Activated naive CD8-positive, alpha-beta T cell treated with anti-CD3 and anti-CD28 coated beads, Interleukin-2, amount 50 U/mL, for 24 hours (primary cell): ENCODE results near the gene TTC7B.

Source experiments
- ATAC-seq: fragments of 150-1000 bp; cut with Tn5 transposase; one replicate; pipeline ENCODE4 v1.10.0; 2021
- DNase-seq: peaks from one replicate; pipeline ENCODE4 v3.0.0; 2021
- H3K27ac Mint-ChIP-seq: one replicate; pipeline ENCODE4 v1.8.0; 2021; ENCODE audit warnings: mild to moderate bottlenecking, mixed read lengths
- H3K27me3 Mint-ChIP-seq: one replicate; pipeline ENCODE4 v1.8.0; 2021; ENCODE audit warnings: mixed read lengths
- H3K36me3 Mint-ChIP-seq: one replicate; pipeline ENCODE4 v1.8.0; 2021; ENCODE audit warnings: low read depth, mixed read lengths
- H3K4me1 Mint-ChIP-seq: one replicate; pipeline ENCODE4 v1.8.0; 2021; ENCODE audit warnings: mixed read lengths
- H3K4me3 Mint-ChIP-seq: one replicate; pipeline ENCODE4 v1.8.0; 2021; ENCODE audit warnings: mild to moderate bottlenecking, moderate library complexity, mixed read lengths
- H3K9me3 Mint-ChIP-seq: one replicate; pipeline ENCODE4 v1.8.0; 2021; ENCODE audit warnings: mixed read lengths

Gene TTC7B

DNA sequence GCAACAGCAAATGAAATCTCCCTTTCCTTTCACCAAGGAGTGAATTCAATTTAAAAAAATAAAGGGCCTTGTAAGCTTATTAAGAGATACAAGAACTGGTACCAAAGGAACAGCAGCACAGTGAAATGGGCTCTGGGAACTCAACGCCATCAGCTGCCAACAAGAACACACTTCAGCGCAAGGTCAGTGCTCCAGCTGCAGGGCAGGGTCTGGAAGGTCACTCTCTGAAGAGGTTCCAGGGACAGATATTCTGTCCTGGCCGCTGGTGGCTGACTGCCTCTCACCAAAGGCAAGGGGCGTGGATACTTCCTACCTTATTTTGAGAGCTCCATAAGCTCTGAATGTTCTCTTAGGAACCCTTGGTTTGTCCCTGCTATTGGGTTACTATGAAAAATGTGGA, 232.8 kb downstream of the TTC7B start:
- Mint-ChIP-seq H3K9me3 (no peaks in the 10 kb centered on the region), H3K36me3 (no peaks in the 10 kb centered on the region), H3K4me3 (no peak overlapping the region), H3K4me1 (no peaks in the 10 kb centered on the region), H3K27me3 (no peaks in the 10 kb centered on the region), H3K27ac (no peak overlapping the region)
- ATAC-seq (no peak), DNase-seq (no peak)

DNA sequence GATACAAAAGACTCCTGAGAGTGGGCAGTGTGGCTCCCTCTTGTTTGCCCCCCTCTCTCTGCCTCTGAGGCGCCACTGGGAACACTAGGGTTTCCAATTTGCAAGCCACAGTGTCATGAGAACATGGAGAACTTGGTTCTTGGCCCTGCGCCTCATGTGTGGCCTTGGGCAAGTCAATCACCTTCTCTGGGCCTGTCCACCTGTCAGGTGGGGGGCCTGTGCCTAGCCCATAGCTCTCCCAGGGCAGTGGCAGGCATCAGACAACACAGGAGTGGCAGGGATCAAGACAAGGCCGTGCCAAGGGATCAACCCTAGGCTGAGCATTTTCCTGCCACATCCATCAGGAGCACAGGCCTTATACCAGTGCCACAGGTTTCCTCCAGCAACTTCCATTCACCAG, 234.1 kb downstream of the TTC7B start:
- no peak for DNase-seq
- no peaks in the 10 kb centered on the region for H3K9me3 Mint-ChIP-seq
- H3K36me3 Mint-ChIP-seq: no peaks in the 10 kb centered on the region
- no peaks in the 10 kb centered on the region for H3K4me1 Mint-ChIP-seq
- H3K27me3 Mint-ChIP-seq: no peaks in the 10 kb centered on the region
- ATAC-seq: no peak
- H3K27ac Mint-ChIP-seq: no peak overlapping the region
- no peak overlapping the region for H3K4me3 Mint-ChIP-seq

DNA sequence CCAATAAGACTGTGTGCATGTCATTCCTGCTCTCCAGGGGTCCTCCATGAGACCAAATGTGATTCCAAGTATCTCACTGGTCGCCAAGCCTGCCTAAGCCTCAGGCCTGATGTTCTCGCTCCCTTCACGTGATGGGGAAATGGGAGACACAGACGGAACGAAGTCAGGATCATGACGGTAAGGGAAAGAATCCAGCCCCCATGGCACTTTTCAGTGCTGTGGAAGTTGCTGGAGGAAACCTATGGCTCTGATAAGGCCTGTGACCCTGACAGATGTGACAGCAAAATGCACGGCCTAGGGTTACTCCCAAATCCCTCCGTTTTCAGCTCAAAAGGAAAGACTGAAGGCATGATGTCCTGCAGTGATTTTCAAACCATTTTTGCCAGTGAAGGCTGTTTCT, 234.5 kb downstream of the TTC7B start:
- ATAC-seq (no peak), DNase-seq (no peak)
- Mint-ChIP-seq H3K27ac (no peak overlapping the region), H3K4me1 (no peaks in the 10 kb centered on the region), H3K4me3 (no peak overlapping the region), H3K36me3 (no peaks in the 10 kb centered on the region), H3K27me3 (no peaks in the 10 kb centered on the region), H3K9me3 (no peaks in the 10 kb centered on the region)

DNA sequence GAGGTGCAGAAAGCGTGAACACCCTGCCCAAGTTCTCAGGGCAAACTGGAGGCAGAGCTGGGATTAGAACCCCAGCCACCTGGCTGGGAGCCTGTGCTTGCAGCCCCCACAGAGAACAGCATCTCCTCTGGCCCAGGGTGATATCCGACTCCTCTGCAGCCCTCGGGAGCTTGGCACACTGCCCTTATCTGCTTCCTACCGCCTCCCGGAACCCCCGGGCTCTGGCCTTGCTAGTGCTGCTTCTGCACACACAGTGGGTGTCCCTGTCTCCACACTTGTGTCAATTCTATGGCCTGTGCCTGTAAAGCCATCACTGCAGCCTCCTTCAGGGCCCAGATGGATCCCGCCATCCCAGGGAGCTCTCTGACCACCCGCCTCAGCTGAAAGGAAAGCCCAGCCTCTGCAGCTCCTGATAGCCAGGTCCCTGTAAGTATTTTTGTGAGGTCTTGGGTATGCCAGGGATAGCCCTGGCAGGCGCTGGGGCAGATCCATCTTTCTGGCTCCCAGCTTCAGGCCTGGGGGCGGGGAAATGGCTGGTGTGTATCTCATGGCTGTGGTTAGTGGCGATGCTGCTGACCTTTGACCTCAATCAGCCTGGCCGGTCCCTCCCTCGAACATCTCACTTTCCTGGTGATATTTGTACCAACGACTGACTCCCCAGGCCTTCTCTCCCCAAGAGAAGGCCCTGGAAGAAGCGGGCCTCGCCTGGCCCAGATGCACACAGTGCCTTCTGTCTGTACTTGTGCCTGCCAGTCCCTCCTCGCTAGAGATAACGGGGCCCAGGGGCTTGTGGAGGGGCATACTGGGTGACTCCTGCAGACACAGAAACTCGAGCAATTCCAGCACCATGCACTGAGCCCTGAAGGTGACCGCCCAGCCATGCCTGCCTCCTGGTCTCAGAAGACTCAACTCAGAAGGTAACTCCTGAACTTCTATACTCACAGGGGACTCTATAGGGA, 235.6 kb downstream of the TTC7B start:
- no peak for ATAC-seq
- Mint-ChIP-seq H3K36me3 (no peaks in the 10 kb centered on the region), H3K4me3 (no peak overlapping the region), H3K27ac (no peak overlapping the region), H3K9me3 (no peaks in the 10 kb centered on the region), H3K27me3 (no peaks in the 10 kb centered on the region), H3K4me1 (no peaks in the 10 kb centered on the region)
- DNase-seq: no peak

DNA sequence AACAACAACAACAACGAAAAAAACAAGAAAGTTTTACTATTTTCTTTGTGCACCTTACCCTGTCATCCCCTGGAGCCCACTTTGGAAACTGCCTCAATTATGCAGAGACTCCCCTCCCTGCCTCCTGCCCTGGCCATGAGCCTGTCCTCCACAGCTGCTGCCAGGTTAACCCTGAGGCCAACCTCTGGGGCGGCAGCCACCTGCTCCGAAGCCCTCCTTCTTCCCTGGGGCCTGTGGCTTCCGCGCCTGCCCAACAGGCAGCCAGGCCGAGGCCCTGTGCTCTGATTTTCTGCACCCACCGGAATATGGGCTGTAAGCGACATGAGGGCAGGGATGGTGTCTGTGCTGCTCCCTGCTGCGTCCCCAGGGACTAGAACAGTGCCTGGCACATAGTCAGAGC, 236.4 kb downstream of the TTC7B start:
- no peaks in the 10 kb centered on the region for H3K9me3 Mint-ChIP-seq
- no peak overlapping the region for H3K4me3 Mint-ChIP-seq
- no peaks in the 10 kb centered on the region for H3K27me3 Mint-ChIP-seq
- H3K36me3 Mint-ChIP-seq: no peaks in the 10 kb centered on the region
- no peak overlapping the region for H3K27ac Mint-ChIP-seq
- ATAC-seq: no peak
- DNase-seq: no peak
- no peaks in the 10 kb centered on the region for H3K4me1 Mint-ChIP-seq

DNA sequence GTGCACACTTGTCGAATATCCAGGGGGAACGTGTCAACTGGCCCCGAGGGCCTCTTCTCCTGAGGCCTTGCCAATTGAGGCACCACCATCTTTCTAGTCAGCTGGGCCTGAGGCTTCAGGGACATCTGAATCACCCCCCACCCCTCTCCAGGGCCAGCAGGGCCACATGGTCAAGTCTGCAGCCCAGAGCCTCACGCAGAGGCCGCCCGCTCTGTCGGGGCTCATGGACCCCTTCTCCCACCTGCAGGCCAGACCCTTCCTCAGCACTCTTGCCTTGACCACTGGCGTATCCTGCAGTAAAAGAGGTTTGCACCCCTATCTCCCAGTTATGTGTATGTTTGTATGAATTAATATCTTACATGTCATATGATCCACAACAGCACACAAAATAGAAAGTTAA, 237.1 kb downstream of the TTC7B start:
- Mint-ChIP-seq H3K27ac (no peak overlapping the region), H3K27me3 (no peaks in the 10 kb centered on the region), H3K36me3 (no peaks in the 10 kb centered on the region), H3K4me3 (no peak overlapping the region), H3K4me1 (no peaks in the 10 kb centered on the region), H3K9me3 (no peaks in the 10 kb centered on the region)
- ATAC-seq: no peak
- no peak for DNase-seq

DNA sequence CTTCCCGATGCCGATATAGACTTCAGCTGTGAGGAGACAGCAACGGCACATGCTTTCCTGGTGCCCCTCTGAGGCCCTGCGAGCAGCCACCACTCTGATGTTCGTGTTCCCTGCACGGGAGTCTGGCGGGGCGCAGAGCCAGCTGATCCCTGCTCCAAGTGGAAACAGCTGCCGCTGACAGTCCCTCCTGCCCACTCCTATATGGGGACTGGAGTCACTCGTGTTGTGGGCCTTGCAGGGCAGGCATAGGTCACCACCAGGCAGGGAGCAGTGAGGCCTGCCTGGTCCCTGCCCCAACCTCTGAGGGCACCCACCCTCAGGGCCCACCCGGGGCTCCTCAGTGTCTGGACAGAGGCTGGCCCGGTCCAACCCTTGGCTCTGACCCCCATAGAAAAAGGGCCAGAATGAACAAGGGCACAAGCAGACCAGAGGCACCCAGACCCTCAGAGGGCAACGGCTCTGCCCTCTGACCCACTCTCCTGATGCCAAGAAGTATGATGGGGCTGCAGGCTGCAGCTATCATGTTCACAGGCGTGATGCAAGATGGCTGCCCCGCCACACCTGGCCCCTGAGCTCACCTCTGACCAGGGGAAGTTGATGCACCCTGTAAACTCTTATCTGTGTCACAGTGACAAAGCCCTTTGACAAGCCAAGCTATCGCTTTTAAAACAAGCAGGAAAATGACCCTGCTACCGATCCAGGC, 237.8 kb downstream of the TTC7B start:
- no peaks in the 10 kb centered on the region for H3K27me3 Mint-ChIP-seq
- H3K4me3 Mint-ChIP-seq: no peak overlapping the region
- H3K4me1 Mint-ChIP-seq: no peaks in the 10 kb centered on the region
- no peak for ATAC-seq
- H3K9me3 Mint-ChIP-seq: no peaks in the 10 kb centered on the region
- H3K36me3 Mint-ChIP-seq: no peaks in the 10 kb centered on the region
- H3K27ac Mint-ChIP-seq: no peak overlapping the region
- DNase-seq: no peak

DNA sequence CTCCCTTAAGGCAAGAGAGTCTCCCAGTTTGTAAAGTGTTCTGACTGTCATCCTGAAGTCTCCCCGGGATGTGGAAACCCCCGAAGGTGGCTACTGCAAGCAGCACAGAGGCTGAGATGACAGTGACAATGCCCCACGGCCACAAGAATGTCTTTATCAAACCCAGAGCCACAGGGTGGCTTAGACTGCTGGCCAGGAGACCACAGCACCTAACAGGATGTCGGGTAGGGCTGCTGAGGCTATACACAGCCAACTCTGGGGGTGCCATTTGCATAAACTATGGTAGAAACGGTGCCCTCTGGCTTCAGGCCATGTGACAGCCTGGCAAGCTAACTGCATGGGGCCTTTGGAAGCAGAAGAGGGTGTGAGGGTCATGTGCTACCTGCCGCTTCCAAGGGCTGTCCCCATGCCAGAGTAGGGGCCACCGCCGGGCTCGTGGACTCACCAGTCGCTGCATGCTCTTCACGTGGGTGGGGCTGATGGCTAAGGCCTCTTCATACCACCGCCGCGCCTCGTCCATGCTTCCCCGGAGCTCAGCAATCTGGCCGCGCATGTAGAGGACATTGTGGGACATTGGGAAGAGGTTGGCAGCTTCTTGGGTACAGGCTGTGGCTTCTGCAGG, 238.5 kb downstream of the TTC7B start:
- Mint-ChIP-seq H3K27ac (no peak overlapping the region), H3K36me3 (no peaks in the 10 kb centered on the region), H3K4me3 (no peak overlapping the region), H3K27me3 (no peaks in the 10 kb centered on the region), H3K9me3 (no peaks in the 10 kb centered on the region), H3K4me1 (no peaks in the 10 kb centered on the region)
- ATAC-seq (peak; percentile 21), DNase-seq (no peak)

DNA sequence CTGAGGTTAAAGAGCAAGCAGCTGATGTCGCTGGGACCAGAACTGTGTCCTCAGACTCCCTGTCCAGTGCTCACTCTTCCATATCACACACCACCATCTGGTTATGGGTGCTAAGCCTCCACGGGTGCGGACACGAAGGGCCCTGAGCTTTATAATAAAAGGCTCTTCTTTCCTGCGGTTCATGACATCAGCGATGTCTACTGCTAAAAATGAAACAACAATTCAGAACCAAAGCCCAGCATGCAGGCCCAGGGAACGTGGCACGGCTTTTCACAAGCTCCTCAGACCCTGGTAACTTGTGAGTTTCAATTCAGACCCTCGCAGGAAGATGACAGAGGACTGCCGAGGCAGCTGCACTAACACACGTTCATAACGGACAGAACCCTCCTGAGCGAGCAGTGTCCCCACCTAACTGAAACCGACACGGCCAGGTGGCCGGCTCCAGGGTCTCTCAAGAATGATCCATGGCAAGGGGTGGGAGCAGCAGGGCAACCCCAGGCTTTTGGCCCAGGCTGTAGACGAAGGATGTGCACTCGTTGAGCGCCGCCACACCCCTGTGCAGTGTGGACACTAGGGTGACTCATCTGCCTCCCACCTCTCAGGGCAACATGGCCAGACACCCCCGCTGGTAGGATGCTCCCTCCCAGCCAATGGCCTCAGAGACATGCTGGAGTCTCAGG, 239.1 kb downstream of the TTC7B start:
- no peaks in the 10 kb centered on the region for H3K36me3 Mint-ChIP-seq
- no peak overlapping the region for H3K4me3 Mint-ChIP-seq
- no peaks in the 10 kb centered on the region for H3K4me1 Mint-ChIP-seq
- no peaks in the 10 kb centered on the region for H3K27me3 Mint-ChIP-seq
- ATAC-seq: no peak
- no peaks in the 10 kb centered on the region for H3K9me3 Mint-ChIP-seq
- no peak overlapping the region for H3K27ac Mint-ChIP-seq
- DNase-seq: no peak

DNA sequence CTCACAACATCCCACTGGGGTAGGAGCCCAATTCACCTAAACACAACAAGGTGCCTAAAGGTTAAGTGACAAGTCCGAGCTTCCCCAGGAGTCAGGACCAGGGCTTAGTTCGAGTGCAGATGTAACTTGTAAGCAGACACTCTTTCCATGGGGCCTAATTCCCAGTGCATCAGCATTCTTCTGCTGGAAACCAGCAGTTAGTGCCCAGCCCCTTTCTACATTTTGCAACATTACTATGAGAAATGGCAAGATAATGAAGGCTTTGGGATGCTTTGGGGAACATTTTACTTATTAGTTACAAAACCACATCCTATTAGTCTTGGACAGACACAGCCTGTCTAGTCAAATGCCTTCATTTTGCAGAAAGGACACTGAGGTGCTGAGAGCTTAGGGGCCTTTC, 239.6 kb downstream of the TTC7B start:
- DNase-seq: no peak
- H3K27me3 Mint-ChIP-seq: no peaks in the 10 kb centered on the region
- H3K4me3 Mint-ChIP-seq: no peak overlapping the region
- no peak overlapping the region for H3K27ac Mint-ChIP-seq
- no peaks in the 10 kb centered on the region for H3K4me1 Mint-ChIP-seq
- ATAC-seq: no peak
- H3K9me3 Mint-ChIP-seq: no peaks in the 10 kb centered on the region
- H3K36me3 Mint-ChIP-seq: no peaks in the 10 kb centered on the region

DNA sequence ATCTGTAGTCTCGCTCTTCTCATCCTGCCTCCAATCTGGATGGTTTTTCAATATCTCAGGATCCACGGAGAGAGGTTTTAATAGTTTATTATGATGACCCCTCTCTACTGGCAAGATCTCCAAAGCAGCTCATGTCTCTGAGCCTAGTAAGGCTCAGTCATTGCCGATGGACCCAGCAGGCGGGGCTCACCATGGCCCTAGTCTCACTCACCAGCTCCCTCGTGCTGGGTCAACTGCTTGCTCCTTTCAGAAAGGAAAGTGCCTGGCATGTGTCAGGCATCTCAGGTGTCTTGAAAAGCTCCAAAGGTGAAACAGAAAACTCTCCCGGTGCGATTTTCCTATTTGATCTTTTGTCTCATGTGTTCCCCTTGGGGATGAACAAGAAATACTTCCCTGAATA, 240.4 kb downstream of the TTC7B start:
- H3K27me3 Mint-ChIP-seq: no peaks in the 10 kb centered on the region
- DNase-seq (no peak), ATAC-seq (no peak)
- no peak overlapping the region for H3K4me3 Mint-ChIP-seq
- no peaks in the 10 kb centered on the region for H3K9me3 Mint-ChIP-seq
- H3K4me1 Mint-ChIP-seq: no peaks in the 10 kb centered on the region
- no peak overlapping the region for H3K27ac Mint-ChIP-seq
- H3K36me3 Mint-ChIP-seq: no peaks in the 10 kb centered on the region

DNA sequence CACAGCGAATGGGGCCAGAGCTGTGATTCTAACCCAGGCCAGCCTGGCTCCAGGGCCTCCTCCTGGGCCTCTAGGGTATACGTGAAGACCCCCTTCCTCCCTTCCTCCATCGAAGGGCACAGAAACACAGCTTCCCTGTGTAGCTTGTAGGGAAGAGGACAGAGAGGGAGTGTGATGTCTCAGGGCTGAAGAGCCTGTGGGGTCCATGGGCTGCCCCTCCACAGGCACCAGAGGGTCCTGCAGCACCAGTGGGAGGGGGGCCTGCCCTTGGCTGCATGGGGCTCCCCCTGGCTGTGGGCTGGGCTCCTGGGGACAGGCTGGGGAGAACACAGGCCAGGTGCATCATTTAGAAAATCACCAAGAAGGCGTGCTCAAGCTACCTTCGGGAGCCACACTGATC, 240.9 kb downstream of the TTC7B start:
- Mint-ChIP-seq H3K36me3 (no peaks in the 10 kb centered on the region), H3K4me1 (no peaks in the 10 kb centered on the region), H3K4me3 (no peak overlapping the region), H3K9me3 (no peaks in the 10 kb centered on the region), H3K27me3 (no peaks in the 10 kb centered on the region), H3K27ac (no peak overlapping the region)
- DNase-seq (no peak), ATAC-seq (no peak)

DNA sequence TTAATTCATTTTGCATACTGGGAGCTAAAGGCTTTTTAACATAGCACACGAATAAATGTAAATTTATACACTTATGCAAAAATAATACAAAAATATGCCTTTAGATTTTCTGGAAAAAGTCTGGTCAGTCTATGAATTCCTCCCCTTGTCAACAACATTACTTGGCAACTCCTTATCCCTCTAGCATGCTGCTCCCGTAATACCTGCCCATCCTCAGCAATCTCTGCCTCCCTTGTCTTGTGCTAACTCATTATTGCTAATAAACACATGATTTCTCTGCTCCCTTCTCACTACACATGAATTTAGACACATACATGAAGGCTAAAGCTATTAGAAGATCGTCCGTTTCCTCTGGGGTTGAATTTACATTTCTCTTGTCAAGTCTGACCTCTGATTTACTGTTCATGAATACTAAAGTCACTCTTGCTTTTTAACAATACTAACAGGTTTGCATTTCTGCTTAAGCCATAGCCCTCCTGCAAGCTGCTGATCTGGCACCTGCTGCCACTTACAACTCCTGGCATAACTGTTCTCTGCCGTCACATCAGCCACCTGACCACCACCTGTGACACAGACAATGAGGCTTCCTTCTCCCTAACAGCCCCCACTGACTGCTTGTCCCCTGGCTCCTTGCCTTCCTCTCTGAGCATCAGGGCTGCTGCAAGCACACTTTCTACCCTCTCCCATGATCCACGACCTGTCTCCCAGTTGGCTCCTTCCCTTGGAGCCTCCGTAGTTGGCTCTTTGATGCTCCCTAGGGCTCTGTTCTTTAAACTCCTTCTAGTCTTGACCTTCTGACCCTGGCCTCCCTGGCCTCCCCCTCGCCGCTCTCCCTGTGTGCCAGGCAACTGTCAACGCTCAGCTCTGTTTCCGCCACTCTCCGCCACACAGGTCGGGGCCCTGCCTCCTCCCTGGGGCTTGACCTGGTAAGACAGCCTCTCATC, 241.8 kb downstream of the TTC7B start:
- no peaks in the 10 kb centered on the region for H3K27me3 Mint-ChIP-seq
- H3K4me1 Mint-ChIP-seq: no peaks in the 10 kb centered on the region
- ATAC-seq (no peak), DNase-seq (no peak)
- H3K27ac Mint-ChIP-seq: no peak overlapping the region
- no peak overlapping the region for H3K4me3 Mint-ChIP-seq
- H3K36me3 Mint-ChIP-seq: no peaks in the 10 kb centered on the region
- H3K9me3 Mint-ChIP-seq: no peaks in the 10 kb centered on the region
